Left ventricle myocardium inferior (tissue), 1 donor: ENCODE results near the gene PIEZO2. TPM values are rescaled to one million over a fixed set of nuclear protein-coding genes. Genes with fewer than 3 reads are reported as not detected.

Experiments used
- DNase-seq: peaks from one replicate; pipeline ENCODE4 v3.0.0-alpha.2; 2020
- H3K27ac ChIP-seq: fragments of 200-600 bp; replicated peaks from 2 replicates; pipeline ENCODE4 v1.8.0; 2021
- H3K27me3 ChIP-seq: fragments of 200-600 bp; 2 replicates; pipeline ENCODE4 v1.8.0; 2021; ENCODE audit warnings: low read depth
- H3K36me3 ChIP-seq: fragments of 200-600 bp; 2 replicates; pipeline ENCODE4 v1.8.0; 2021
- H3K4me1 ChIP-seq: fragments of 200-600 bp; 2 replicates; pipeline ENCODE4 v1.8.0; 2021
- H3K4me3 ChIP-seq: fragments of 200-600 bp; 2 replicates; pipeline ENCODE4 v1.8.0; 2021; ENCODE audit warnings: mild to moderate bottlenecking, moderate library complexity
- H3K9me3 ChIP-seq: fragments of 200-600 bp; replicated peaks from 2 replicates; pipeline ENCODE4 v1.8.0; 2021
- CTCF ChIP-seq: fragments of 200-600 bp; IDR thresholded peaks from 2 replicates; pipeline ENCODE4 v1.8.0; 2021; ENCODE audit warnings: antibody characterized with exemption, mild to moderate bottlenecking, borderline replicate concordance
- intact Hi-C: fragments of 100-400 bp; cut with micrococcal nuclease; formaldehyde crosslinking; loops from one replicate; pipeline ENCODE4 v1.11.0; 2022
- total RNA-seq: library from RNA; stranded (reverse); fragmentation: NEBNext Ultra II Directional; extraction: Animal tissue kit (Norgen Biotek cat#: 25700); gene quantifications from one replicate; pipeline ENCODE4 v1.2.1, GENCODE V29; 2021
- donor health status: DM: no; HTN: yes; CAD: no; lungs with severe emphysema.

The PIEZO2 gene
- total RNA-seq, 1 donor from 2014 or later, result 0.33 TPM

- DNase-seq, result no peak
- TF ChIP-seq CTCF, result no peak
- intact Hi-C loops, result no loop called here
- no peak overlapping the region for H3K27ac ChIP-seq
- no peaks in the 10 kb centered on the region for H3K36me3 ChIP-seq
- H3K27me3 ChIP-seq, result no peaks in the 10 kb centered on the region
- no peaks in the 10 kb centered on the region for H3K9me3 ChIP-seq
- no peaks in the 10 kb centered on the region for H3K4me1 ChIP-seq
- no peak overlapping the region for H3K4me3 ChIP-seq
Measured at GRCh38 chr18:10814336-10814735, 335.0 kb downstream of the PIEZO2 start.

- H3K36me3 ChIP-seq, result no peaks in the 10 kb centered on the region
- no peaks in the 10 kb centered on the region for H3K9me3 ChIP-seq
- H3K4me1 ChIP-seq, result no peaks in the 10 kb centered on the region
- no peak overlapping the region for H3K27ac ChIP-seq
- intact Hi-C loops, result no loop called here
- TF ChIP-seq CTCF, result no peak
- no peak overlapping the region for H3K4me3 ChIP-seq
- H3K27me3 ChIP-seq, result no peaks in the 10 kb centered on the region
- DNase-seq, result no peak
Measured at GRCh38 chr18:10805587-10806118, 343.7 kb downstream of the PIEZO2 start.

- intact Hi-C loops, result no loop called here
- Histone ChIP-seq H3K4me1 (peaks cover 4% of the 10 kb centered on the region), H3K4me3 (no peak overlapping the region), H3K27me3 (no peaks in the 10 kb centered on the region), H3K36me3 (no peaks in the 10 kb centered on the region), H3K27ac (no peak overlapping the region), H3K9me3 (no peaks in the 10 kb centered on the region)
- no peak for DNase-seq
- no peak for TF ChIP-seq CTCF
Measured at GRCh38 chr18:10804126-10804525, 345.2 kb downstream of the PIEZO2 start.

- Histone ChIP-seq H3K4me3 (no peak overlapping the region), H3K27ac (no peak overlapping the region), H3K27me3 (no peaks in the 10 kb centered on the region), H3K36me3 (no peaks in the 10 kb centered on the region), H3K9me3 (no peaks in the 10 kb centered on the region), H3K4me1 (peaks cover 19% of the 10 kb centered on the region)
- intact Hi-C loops, result no loop called here
- no peak for TF ChIP-seq CTCF
- no peak for DNase-seq
Measured at GRCh38 chr18:10798727-10799550, 350.4 kb downstream of the PIEZO2 start.

- H3K27ac ChIP-seq, result no peak overlapping the region
- intact Hi-C loops, result no loop called here
- no peak for TF ChIP-seq CTCF
- no peaks in the 10 kb centered on the region for H3K27me3 ChIP-seq
- H3K4me1 ChIP-seq, result peaks cover 19% of the 10 kb centered on the region
- no peaks in the 10 kb centered on the region for H3K36me3 ChIP-seq
- no peaks in the 10 kb centered on the region for H3K9me3 ChIP-seq
- DNase-seq, result peak; percentile 25
- no peak overlapping the region for H3K4me3 ChIP-seq
Measured at GRCh38 chr18:10797896-10798295, 351.5 kb downstream of the PIEZO2 start.
